Hepatocyte (in vitro differentiated cells): Measurements from ENCODE around the gene GPANK1. TPM values are rescaled to one million over a fixed set of nuclear protein-coding genes. Genes with fewer than 3 reads are reported as not detected.

ENCODE experiments used
- DNase-seq: peaks from one replicate; pipeline ENCODE4 v3.0.0-alpha.2; 2016; ENCODE audit warnings: low spot score
- H2AFZ ChIP-seq: fragments of 200-600 bp; sonication (generic); 2 replicates; pipeline ENCODE4 v1.6.0; 2016; ENCODE audit warnings: antibody characterized with exemption, mild to moderate bottlenecking
- H3K27ac ChIP-seq: fragments of 200-600 bp; sonication (generic); 2 replicates; pipeline ENCODE4 v1.5.1; 2016; ENCODE audit warnings: mild to moderate bottlenecking
- H3K27me3 ChIP-seq: fragments of 200-600 bp; sonication (generic); 2 replicates; pipeline ENCODE4 v1.6.1; 2016
- H3K36me3 ChIP-seq: fragments of 200-600 bp; sonication (generic); replicated peaks from 2 replicates; pipeline ENCODE4 v1.5.1; 2016; ENCODE audit warnings: low read depth; ENCODE audit not compliant: insufficient read depth
- H3K4me1 ChIP-seq: fragments of 200-600 bp; sonication (generic); 2 replicates; pipeline ENCODE4 v1.5.1; 2016; ENCODE audit warnings: mild to moderate bottlenecking, moderate library complexity; ENCODE audit not compliant: insufficient read depth
- H3K4me2 ChIP-seq: fragments of 200-600 bp; sonication (generic); 2 replicates; pipeline ENCODE4 v1.6.0; 2016
- H3K4me3 ChIP-seq: fragments of 200-600 bp; sonication (generic); 2 replicates; pipeline ENCODE4 v1.5.1; 2016; ENCODE audit warnings: mild to moderate bottlenecking
- H3K79me2 ChIP-seq: fragments of 200-600 bp; sonication (generic); 2 replicates; pipeline ENCODE4 v1.6.0; 2017; ENCODE audit warnings: mild to moderate bottlenecking
- H3K9me2 ChIP-seq: fragments of 200-600 bp; sonication (generic); replicated peaks from 2 replicates; pipeline ENCODE4 v1.6.0; 2017; ENCODE audit warnings: mild to moderate bottlenecking; ENCODE audit not compliant: insufficient read depth
- H3K9me3 ChIP-seq: fragments of 200-600 bp; sonication (generic); 2 replicates; pipeline ENCODE4 v1.5.1; 2016; ENCODE audit warnings: low read depth, mild to moderate bottlenecking
- H4K20me1 ChIP-seq: fragments of 200-600 bp; sonication (generic); 2 replicates; pipeline ENCODE4 v1.6.0; 2016; ENCODE audit warnings: mild to moderate bottlenecking; ENCODE audit not compliant: insufficient read depth, poor library complexity, severe bottlenecking
- EZH2 ChIP-seq: fragments of 200-600 bp; sonication (generic); IDR thresholded peaks from 2 replicates; pipeline ENCODE4 v1.6.1; 2016; ENCODE audit warnings: antibody characterized with exemption, mild to moderate bottlenecking, borderline replicate concordance
- EZH2phosphoT487 ChIP-seq: fragments of 200-600 bp; sonication (generic); IDR thresholded peaks from one replicate; pipeline ENCODE4 v1.6.1; 2018; ENCODE audit warnings: antibody characterized with exemption, mild to moderate bottlenecking, low read depth, moderate library complexity; ENCODE audit not compliant: unreplicated experiment, severe bottlenecking
- WGBS: methylation state at CpG from one replicate; pipeline ENCODE4 v1.1.6; 2016; ENCODE audit warnings: low lambda C conversion rate; ENCODE audit errors: missing lambda C conversion rate; 5-methylcytosine and 5-hydroxymethylcytosine counted together
- polyA plus RNA-seq: library from polyadenylated mRNA; unstranded; fragments of >200 nt; fragmentation: Nextera tagmentation; extraction: Ambion mirVana; gene quantifications from 2 replicates; pipeline ENCODE4 v1.2.1, GENCODE V29; 2016
- total RNA-seq: library from RNA; depleted of rRNA; stranded (reverse); fragments of >200 nt; gene quantifications from 2 replicates; pipeline ENCODE4 v1.2.3, GENCODE V29; 2014
- TF ChIP-seq, protein P1 (sequence below): fragments of 200-600 bp; sonication (generic); IDR thresholded peaks from 2 replicates; pipeline ENCODE4 v1.5.1; 2016; ENCODE audit warnings: antibody characterized with exemption, mild to moderate bottlenecking; ENCODE audit not compliant: poor library complexity

Gene GPANK1
- total and polyA plus RNA-seq, 2 experiments from 2014 or later: 18.1 to 23.8 TPM

DNA sequence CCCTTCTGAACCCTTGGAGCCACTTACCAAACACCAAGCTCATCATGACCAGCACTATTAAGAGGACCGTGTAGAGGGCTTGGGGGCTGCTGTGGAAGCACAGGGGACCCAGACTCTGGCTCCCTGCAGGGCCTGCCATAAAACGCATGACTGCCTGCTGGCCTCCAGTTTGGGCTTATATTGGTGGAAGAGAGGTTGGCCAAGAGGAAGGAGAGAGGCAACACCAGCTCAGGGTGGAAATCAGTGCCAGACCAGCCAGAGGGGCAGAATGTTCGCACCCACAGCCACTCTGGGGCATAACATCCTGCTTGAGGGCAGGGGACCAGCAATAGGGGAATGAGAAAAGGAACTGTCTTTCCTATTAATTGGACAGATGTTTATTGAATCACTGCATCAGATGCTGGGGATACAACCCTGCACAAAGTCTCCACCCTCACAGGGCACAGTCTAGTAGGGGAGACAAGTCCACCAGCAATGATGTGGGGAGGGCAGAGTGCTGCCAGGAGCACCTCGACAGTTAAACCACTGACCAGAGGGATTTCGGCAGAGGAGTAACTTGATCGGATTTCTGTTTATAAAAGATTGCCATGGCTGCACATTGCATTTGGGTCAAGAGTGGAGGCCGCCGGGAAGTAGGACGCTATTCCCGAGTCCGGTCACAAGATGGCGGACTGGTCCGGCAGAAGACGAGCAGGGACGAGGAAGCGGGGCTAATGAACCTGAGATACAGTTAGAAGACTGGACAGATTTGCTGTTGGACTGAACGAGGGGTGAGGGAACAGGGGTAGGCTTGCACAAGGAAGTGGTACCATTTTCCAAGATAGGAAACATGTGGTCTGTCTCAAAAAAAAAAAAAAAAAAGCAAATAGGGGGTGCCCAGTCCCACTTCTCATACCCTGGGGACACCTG, 15.7 kb upstream of the GPANK1 start, which contains the start of gene LY6G5C:
Gene LY6G5C (minus strand): TSS at position 842 of the 909 bp plus-strand sequence. CDS start 694 bp downstream, at position 148.
- H3K4me3 ChIP-seq: peak within 1 kb of the TSS; percentile 39
- TF ChIP-seq EZH2phosphoT487: no peak
- TF ChIP-seq, protein P1, sequence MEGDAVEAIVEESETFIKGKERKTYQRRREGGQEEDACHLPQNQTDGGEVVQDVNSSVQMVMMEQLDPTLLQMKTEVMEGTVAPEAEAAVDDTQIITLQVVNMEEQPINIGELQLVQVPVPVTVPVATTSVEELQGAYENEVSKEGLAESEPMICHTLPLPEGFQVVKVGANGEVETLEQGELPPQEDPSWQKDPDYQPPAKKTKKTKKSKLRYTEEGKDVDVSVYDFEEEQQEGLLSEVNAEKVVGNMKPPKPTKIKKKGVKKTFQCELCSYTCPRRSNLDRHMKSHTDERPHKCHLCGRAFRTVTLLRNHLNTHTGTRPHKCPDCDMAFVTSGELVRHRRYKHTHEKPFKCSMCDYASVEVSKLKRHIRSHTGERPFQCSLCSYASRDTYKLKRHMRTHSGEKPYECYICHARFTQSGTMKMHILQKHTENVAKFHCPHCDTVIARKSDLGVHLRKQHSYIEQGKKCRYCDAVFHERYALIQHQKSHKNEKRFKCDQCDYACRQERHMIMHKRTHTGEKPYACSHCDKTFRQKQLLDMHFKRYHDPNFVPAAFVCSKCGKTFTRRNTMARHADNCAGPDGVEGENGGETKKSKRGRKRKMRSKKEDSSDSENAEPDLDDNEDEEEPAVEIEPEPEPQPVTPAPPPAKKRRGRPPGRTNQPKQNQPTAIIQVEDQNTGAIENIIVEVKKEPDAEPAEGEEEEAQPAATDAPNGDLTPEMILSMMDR: peak; percentile 92
- no peaks in the 10 kb centered on the region for H3K36me3 ChIP-seq
- DNase-seq: peak; percentile 89
- H3K4me2 ChIP-seq: peak within 1 kb of the TSS; percentile 96
- no peaks in the 10 kb centered on the region for H4K20me1 ChIP-seq
- no peaks in the 10 kb centered on the region for H3K27me3 ChIP-seq
- WGBS: 15% methylated on average over 17 of the region's 17 CpGs
- no peaks in the 10 kb centered on the region for H3K79me2 ChIP-seq
- H3K27ac ChIP-seq: peak within 1 kb of the TSS; percentile 84
- no peaks in the 10 kb centered on the region for H3K9me2 ChIP-seq
- peak within 1 kb of the TSS; percentile 83 for H2AFZ ChIP-seq
- H3K4me1 ChIP-seq: peaks cover 5% of the 10 kb centered on the region
- H3K9me3 ChIP-seq: no peaks in the 10 kb centered on the region

DNA sequence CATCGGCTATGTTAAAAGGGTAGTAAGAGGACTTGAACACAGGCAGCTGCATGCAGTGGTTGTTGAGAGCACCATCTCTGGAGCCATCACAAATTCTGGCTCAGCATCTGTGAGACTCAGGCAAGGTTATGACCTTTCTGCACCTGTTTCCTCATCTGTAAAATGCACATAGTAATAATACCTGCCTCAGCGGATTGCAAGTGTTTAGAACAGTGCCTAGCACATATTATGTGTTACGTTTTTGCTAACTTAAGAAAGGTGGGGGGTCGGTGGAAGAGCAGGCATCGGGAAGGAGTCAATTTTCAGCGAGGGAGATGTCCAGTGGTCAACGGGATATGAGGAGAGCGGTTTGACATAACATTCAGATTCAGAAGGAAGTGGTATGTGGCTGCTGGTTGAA, 13.2 kb upstream of the GPANK1 start:
- Histone ChIP-seq H3K9me3 (no peaks in the 10 kb centered on the region), H4K20me1 (no peaks in the 10 kb centered on the region), H3K27me3 (no peaks in the 10 kb centered on the region), H3K4me1 (peaks cover 5% of the 10 kb centered on the region), H2AFZ (no peak overlapping the region), H3K27ac (no peak overlapping the region), H3K79me2 (no peaks in the 10 kb centered on the region), H3K4me2 (no peak overlapping the region), H3K4me3 (no peak overlapping the region), H3K36me3 (no peaks in the 10 kb centered on the region), H3K9me2 (no peaks in the 10 kb centered on the region)
- WGBS: 78% methylated on average over 8 of the region's 8 CpGs
- no peak for DNase-seq
- TF ChIP-seq EZH2: no peak
- TF ChIP-seq, protein P1: no peak
- TF ChIP-seq EZH2phosphoT487: no peak

DNA sequence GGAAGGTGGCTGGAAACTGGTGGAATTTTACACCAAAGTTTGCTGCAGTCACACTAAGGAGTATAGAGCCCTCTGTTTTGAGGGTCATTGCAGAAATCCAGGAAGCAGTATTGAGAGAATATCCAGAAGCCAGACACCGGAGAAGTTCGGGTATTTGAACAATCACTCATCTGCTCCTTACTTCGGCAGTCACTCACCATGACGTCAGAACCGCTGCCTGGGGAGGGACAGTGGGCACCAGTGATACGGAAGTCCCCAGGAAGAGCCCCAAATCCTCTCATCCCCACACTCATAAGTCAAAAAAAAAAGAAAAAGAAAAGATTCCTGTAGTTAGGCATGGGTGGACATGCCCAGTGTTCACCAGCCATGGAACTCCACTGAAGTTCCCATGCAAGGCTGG, 12.1 kb upstream of the GPANK1 start:
- Histone ChIP-seq H3K4me1 (peaks cover 5% of the 10 kb centered on the region), H3K27me3 (no peaks in the 10 kb centered on the region), H3K36me3 (no peaks in the 10 kb centered on the region), H2AFZ (no peak overlapping the region), H4K20me1 (no peaks in the 10 kb centered on the region), H3K9me3 (no peaks in the 10 kb centered on the region), H3K4me3 (no peak overlapping the region), H3K9me2 (no peaks in the 10 kb centered on the region), H3K79me2 (no peaks in the 10 kb centered on the region), H3K4me2 (no peak overlapping the region), H3K27ac (no peak overlapping the region)
- no peak for TF ChIP-seq EZH2phosphoT487
- no peak for TF ChIP-seq EZH2
- TF ChIP-seq, protein P1: no peak
- no peak for DNase-seq
- 60% methylated on average over 6 of the region's 6 CpGs for WGBS
